HepG2 (cell line): ENCODE data around the gene PARN. TPM values are rescaled to one million over a fixed set of nuclear protein-coding genes. Genes with fewer than 3 reads are reported as not detected.

Experiments
- AKAP8 ChIP-seq: sonication (generic); formaldehyde crosslinking; IDR thresholded peaks from 2 replicates; pipeline ENCODE4 v1.5.1; 2020; ENCODE audit warnings: mild to moderate bottlenecking, missing genetic modification reagents
- BORCS8-MEF2B ChIP-seq: sonication (generic); formaldehyde crosslinking; IDR thresholded peaks from 2 replicates; pipeline ENCODE4 v1.8.0; 2022; ENCODE audit warnings: mild to moderate bottlenecking, missing genetic modification reagents
- ELF3 ChIP-seq: IDR thresholded peaks from 2 replicates; pipeline ENCODE4 v1.6.1; 2016; ENCODE audit warnings: missing genetic modification reagents, missing compliant biosample characterization
- HDAC6 ChIP-seq: fragments of 200-600 bp; sonication (generic); IDR thresholded peaks from 2 replicates; pipeline ENCODE4 v1.7.0; 2017; ENCODE audit warnings: mild to moderate bottlenecking, antibody characterized with exemption, low read length, low read depth
- SRSF1 ChIP-seq: fragments of 200-400 bp; formaldehyde crosslinking; optimal IDR thresholded peaks from 2 replicates; pipeline ENCODE3; 2017; ENCODE audit warnings: mild to moderate bottlenecking, low read depth, low read length, moderate library complexity
- TCF7 ChIP-seq: sonication (generic); IDR thresholded peaks from 2 replicates; pipeline ENCODE4 v1.6.1; 2016; ENCODE audit warnings: antibody characterized with exemption, low read depth
- ZHX2 ChIP-seq, 2 experiments: sonication (generic) in 1 of 2; formaldehyde crosslinking in 1 of 2; IDR thresholded peaks; 2 replicates each; pipeline versions ENCODE4 v1.6.1 to v1.9.0; 2014 to 2022; ENCODE audit warnings: antibody characterized with exemption in 1 of 2, borderline replicate concordance in 1 of 2, inconsistent platforms in 1 of 2, low read depth in 1 of 2, missing genetic modification reagents in 1 of 2
- ZNF12 ChIP-seq: sonication (generic); formaldehyde crosslinking; IDR thresholded peaks from 2 replicates; pipeline ENCODE4 v1.5.0; 2020; ENCODE audit warnings: missing genetic modification reagents
- ZNF136 ChIP-seq: sonication (generic); formaldehyde crosslinking; IDR thresholded peaks from 2 replicates; pipeline ENCODE4 v1.8.1; 2022; ENCODE audit warnings: low read depth, mild to moderate bottlenecking, moderate library complexity, missing genetic modification reagents
- ZNF264 ChIP-seq: sonication (generic); formaldehyde crosslinking; IDR thresholded peaks from 2 replicates; pipeline ENCODE4 v1.4.0; 2020; ENCODE audit warnings: missing genetic modification reagents
- ZNF547 ChIP-seq: sonication (generic); formaldehyde crosslinking; IDR thresholded peaks from 2 replicates; pipeline ENCODE4 v1.5.1; 2020; ENCODE audit warnings: mild to moderate bottlenecking, missing genetic modification reagents
- ZNF605 ChIP-seq: sonication (generic); formaldehyde crosslinking; IDR thresholded peaks from 2 replicates; pipeline ENCODE4 v1.8.0; 2022; ENCODE audit warnings: mild to moderate bottlenecking, missing genetic modification reagents
- ZNF780A ChIP-seq: sonication (generic); formaldehyde crosslinking; IDR thresholded peaks from 2 replicates; pipeline ENCODE4 v1.8.0; 2022; ENCODE audit warnings: mild to moderate bottlenecking, missing genetic modification reagents, moderate library complexity
- polyA plus RNA-seq, 8 experiments: library from polyadenylated mRNA; depleted of rRNA in 3 of 8; stranded (reverse) in 7 of 8; unstranded in 1 of 8; fragments of >200 nt; fragmentation: Illumina TruSeq in 4 of 8; extraction: Trizol in 4 of 8; gene quantifications; 2 replicates each; pipeline versions ENCODE4 v1.2.1 to v1.2.3, GENCODE V29; 2011 to 2016; ENCODE audit warnings: low read depth in 4 of 8, missing spikeins in 1 of 8, mixed read lengths in 1 of 8; ENCODE audit not compliant: insufficient read depth in 1 of 8
- total RNA-seq, 5 experiments: library from RNA; depleted of rRNA; stranded (reverse); fragments of >200 nt; fragmentation: Illumina TruSeq; extraction: Trizol; gene quantifications; 2 replicates each; pipeline ENCODE4 v1.2.3, GENCODE V29; 2016; ENCODE audit warnings: low read depth in 1 of 5
- TF ChIP-seq, protein P1 (sequence below): sonication (generic); formaldehyde crosslinking; IDR thresholded peaks from 2 replicates; pipeline ENCODE4 v1.4.0; 2020; ENCODE audit warnings: missing genetic modification reagents, mild to moderate bottlenecking, borderline replicate concordance
- TF ChIP-seq, protein P2 (sequence below): sonication (generic); formaldehyde crosslinking; IDR thresholded peaks from 2 replicates; pipeline ENCODE4 v1.5.0; 2020; ENCODE audit warnings: mild to moderate bottlenecking, missing genetic modification reagents
- TF ChIP-seq, protein P3 (sequence below): sonication (generic); formaldehyde crosslinking; IDR thresholded peaks from 2 replicates; pipeline ENCODE4 v1.4.0; 2020; ENCODE audit warnings: missing genetic modification reagents

The PARN gene
- total and polyA plus RNA-seq, 2 of the 13 experiments (the other 11 are each of a cell fraction or from before 2014, with no cell fraction given): 13.3 to 47.6 TPM

DNA sequence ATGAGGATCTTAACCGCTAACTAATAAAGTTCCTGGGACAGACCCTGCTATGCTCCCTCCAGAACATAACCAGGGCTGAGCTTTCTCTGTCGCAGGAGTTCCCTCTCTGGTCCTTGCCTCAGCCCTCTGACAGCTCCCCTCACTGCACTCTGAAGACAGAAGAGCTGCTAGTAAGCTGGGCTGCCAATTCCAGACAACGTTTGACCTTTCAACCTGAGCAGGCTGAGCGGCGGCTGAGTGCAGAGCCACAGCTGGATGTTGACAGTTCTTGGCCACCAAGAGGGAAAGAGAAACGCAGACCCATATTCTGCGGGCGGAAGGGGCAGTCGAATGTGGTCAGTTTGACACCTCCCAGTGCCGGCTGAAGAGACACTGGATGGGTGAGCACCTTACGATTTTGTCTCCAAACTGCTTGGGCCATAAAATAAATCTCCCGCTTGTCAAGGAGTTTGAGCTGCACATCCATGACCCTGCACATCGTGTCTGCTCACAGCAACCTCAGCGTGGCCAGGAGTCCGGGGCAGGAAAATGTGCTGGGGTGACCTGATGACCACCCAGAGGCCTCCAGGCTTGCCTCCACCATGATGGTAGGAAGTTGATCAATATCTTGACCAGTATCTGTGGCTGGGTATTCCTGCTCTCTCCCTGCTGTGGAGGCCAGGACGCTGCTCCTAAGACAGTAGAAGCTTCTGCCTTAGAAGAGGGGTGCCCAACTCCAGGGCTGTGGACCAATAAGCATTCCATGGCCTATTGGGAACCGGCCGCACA, 209.2 kb downstream of the PARN start (continued):
- TF ChIP-seq, protein P1, sequence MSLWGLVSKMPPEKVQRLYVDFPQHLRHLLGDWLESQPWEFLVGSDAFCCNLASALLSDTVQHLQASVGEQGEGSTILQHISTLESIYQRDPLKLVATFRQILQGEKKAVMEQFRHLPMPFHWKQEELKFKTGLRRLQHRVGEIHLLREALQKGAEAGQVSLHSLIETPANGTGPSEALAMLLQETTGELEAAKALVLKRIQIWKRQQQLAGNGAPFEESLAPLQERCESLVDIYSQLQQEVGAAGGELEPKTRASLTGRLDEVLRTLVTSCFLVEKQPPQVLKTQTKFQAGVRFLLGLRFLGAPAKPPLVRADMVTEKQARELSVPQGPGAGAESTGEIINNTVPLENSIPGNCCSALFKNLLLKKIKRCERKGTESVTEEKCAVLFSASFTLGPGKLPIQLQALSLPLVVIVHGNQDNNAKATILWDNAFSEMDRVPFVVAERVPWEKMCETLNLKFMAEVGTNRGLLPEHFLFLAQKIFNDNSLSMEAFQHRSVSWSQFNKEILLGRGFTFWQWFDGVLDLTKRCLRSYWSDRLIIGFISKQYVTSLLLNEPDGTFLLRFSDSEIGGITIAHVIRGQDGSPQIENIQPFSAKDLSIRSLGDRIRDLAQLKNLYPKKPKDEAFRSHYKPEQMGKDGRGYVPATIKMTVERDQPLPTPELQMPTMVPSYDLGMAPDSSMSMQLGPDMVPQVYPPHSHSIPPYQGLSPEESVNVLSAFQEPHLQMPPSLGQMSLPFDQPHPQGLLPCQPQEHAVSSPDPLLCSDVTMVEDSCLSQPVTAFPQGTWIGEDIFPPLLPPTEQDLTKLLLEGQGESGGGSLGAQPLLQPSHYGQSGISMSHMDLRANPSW (CRISPR knock-in tag): no peak
- TF ChIP-seq, protein P2, sequence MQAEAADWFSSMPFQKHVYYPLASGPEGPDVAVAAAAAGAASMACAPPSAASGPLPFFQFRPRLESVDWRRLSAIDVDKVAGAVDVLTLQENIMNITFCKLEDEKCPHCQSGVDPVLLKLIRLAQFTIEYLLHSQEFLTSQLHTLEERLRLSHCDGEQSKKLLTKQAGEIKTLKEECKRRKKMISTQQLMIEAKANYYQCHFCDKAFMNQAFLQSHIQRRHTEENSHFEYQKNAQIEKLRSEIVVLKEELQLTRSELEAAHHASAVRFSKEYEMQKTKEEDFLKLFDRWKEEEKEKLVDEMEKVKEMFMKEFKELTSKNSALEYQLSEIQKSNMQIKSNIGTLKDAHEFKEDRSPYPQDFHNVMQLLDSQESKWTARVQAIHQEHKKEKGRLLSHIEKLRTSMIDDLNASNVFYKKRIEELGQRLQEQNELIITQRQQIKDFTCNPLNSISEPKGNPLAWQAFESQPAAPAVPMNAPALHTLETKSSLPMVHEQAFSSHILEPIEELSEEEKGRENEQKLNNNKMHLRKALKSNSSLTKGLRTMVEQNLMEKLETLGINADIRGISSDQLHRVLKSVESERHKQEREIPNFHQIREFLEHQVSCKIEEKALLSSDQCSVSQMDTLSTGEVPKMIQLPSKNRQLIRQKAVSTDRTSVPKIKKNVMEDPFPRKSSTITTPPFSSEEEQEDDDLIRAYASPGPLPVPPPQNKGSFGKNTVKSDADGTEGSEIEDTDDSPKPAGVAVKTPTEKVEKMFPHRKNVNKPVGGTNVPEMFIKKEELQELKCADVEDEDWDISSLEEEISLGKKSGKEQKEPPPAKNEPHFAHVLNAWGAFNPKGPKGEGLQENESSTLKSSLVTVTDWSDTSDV (CRISPR knock-in tag): no peak
- peak; percentile 29; the same call in 1 of the 2 replicates for TF ChIP-seq ZNF547 (CRISPR knock-in tag)
- TF ChIP-seq BORCS8-MEF2B: peak; percentile 24; the same call in 1 of the 2 replicates
- no peak for TF ChIP-seq TCF7
- no peak for TF ChIP-seq ZNF12 (CRISPR knock-in tag)
- TF ChIP-seq ZNF136 (CRISPR knock-in tag): no peak
- no peak for TF ChIP-seq AKAP8 (CRISPR knock-in tag)
- TF ChIP-seq SRSF1: no peak
- no peak for TF ChIP-seq ZHX2 (IDR thresholded peaks at IDR 0.05; ENCODE audit: low read depth)
- TF ChIP-seq ZHX2 (CRISPR knock-in tag; IDR thresholded peaks at IDR 0.05; ENCODE audit: borderline replicate concordance): no peak
- TF ChIP-seq, protein P3, sequence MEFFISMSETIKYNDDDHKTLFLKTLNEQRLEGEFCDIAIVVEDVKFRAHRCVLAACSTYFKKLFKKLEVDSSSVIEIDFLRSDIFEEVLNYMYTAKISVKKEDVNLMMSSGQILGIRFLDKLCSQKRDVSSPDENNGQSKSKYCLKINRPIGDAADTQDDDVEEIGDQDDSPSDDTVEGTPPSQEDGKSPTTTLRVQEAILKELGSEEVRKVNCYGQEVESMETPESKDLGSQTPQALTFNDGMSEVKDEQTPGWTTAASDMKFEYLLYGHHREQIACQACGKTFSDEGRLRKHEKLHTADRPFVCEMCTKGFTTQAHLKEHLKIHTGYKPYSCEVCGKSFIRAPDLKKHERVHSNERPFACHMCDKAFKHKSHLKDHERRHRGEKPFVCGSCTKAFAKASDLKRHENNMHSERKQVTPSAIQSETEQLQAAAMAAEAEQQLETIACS (CRISPR knock-in tag): no peak
- TF ChIP-seq ZNF605 (CRISPR knock-in tag): 0 out of 2 replicates have a peak, but pooled peaks have one; percentile 58
- no peak for TF ChIP-seq ZNF780A
- no peak for TF ChIP-seq HDAC6
- peak; percentile 56; the same call in 1 of the 2 replicates for TF ChIP-seq ELF3 (CRISPR knock-in tag)
- no peak for TF ChIP-seq ZNF264
